Omental fat pad (tissue), 4 donors: Measurements from ENCODE around the gene ZDHHC4. TPM values are rescaled to one million over a fixed set of nuclear protein-coding genes. Genes with fewer than 3 reads are reported as not detected.
A peak's percentile ranks its signal among the peaks of the same experiment; 100 is the strongest.
"Not testable (repeated sequence)": the region's sequence is repeated elsewhere in the genome, so short reads cannot be mapped to it uniquely, and the experiment has no call there.

Source experiments
- ATAC-seq: fragments of 150-250 bp; one replicate; pipeline ENCODE4 v1.9.1; 2016; ENCODE audit warnings: mild to moderate bottlenecking, moderate library complexity; ENCODE audit not compliant: low FRiP score
- DNase-seq: peaks from one replicate; pipeline ENCODE4 v3.0.0-alpha.2; 2019; ENCODE audit warnings: low spot score
- CTCF ChIP-seq, 3 donors: fragments of 450-650 bp; IDR thresholded peaks; one replicate each; pipeline ENCODE4 v1.5.1; 2016 to 2017; ENCODE audit warnings: antibody characterized with exemption in 3 of 3, mild to moderate bottlenecking in 3 of 3, moderate library complexity in 2 of 3
- total RNA-seq, 4 donors: library from RNA; depleted of rRNA; stranded (reverse); fragments of >200 nt; gene quantifications; one replicate each; pipeline ENCODE4 v1.1.0, GENCODE V29; 2016

The ZDHHC4 gene
- total RNA-seq, 4 donors from 2014 or later, result 30.6 to 52.3 (median 42.3) TPM

GRCh38 chr7:6630007-6630849, 53.0 kb downstream of the ZDHHC4 start:
- no peak for DNase-seq
- no peak for TF ChIP-seq CTCF (IDR thresholded peaks at IDR 0.05)
- ATAC-seq, result no peak

GRCh38 chr7:6631605-6632004, 54.4 kb downstream of the ZDHHC4 start:
- no peak for TF ChIP-seq CTCF (IDR thresholded peaks at IDR 0.05)
- ATAC-seq (no peak), DNase-seq (no peak)

DNA sequence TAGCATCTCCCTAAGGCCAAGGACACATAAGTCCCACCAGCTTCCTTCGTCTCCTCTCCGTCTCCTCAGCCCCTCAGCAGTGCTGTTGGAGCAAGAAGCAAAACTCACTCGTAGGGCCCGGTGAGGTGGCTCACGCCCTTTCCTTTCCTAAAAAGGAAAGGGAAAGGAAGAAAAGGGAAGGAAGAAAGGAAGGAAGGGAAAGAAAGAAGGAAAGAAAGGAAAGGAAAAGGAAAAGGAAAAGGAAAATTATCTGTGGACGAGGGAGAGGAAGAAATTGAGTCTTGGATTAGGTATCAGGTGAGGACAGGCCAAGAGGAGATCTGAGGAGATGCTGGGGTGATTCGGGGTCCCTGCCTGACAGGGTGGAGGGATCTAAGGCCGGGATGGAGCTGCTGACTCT, 56.8 kb downstream of the ZDHHC4 start:
- no peak for DNase-seq
- TF ChIP-seq CTCF (IDR thresholded peaks at IDR 0.05), result no peak
- no peak for ATAC-seq

DNA sequence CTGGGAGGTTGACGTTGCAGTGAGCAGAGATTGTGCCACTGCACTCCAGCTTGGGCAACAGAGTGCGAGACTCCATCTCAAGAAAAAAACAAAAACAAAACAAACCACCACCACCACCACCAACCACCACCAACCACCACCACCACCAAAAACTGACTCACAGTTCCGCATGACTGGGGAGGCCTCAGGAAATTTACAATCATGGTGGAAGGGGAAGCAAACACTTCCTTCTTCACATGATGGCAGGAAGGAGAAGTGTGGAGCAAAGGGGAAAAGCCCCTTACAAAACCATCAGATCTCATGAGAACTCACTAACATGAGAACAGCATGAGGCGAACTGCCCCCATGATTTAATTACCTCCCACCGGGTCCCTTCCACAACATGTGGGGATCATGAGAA, 57.7 kb downstream of the ZDHHC4 start:
- DNase-seq, ATAC-seq: not testable (repeated sequence)

GRCh38 chr7:6636741-6637543, 59.7 kb downstream of the ZDHHC4 start, which contains the start of gene ZNF316:
Gene ZNF316 (plus strand): TSS chr7:6637318. CDS start chr7:6642410, 5,092 bp downstream.
- no peak for DNase-seq
- TF ChIP-seq CTCF (IDR thresholded peaks at IDR 0.05), result no peak
- peak; percentile 81 for ATAC-seq

DNA sequence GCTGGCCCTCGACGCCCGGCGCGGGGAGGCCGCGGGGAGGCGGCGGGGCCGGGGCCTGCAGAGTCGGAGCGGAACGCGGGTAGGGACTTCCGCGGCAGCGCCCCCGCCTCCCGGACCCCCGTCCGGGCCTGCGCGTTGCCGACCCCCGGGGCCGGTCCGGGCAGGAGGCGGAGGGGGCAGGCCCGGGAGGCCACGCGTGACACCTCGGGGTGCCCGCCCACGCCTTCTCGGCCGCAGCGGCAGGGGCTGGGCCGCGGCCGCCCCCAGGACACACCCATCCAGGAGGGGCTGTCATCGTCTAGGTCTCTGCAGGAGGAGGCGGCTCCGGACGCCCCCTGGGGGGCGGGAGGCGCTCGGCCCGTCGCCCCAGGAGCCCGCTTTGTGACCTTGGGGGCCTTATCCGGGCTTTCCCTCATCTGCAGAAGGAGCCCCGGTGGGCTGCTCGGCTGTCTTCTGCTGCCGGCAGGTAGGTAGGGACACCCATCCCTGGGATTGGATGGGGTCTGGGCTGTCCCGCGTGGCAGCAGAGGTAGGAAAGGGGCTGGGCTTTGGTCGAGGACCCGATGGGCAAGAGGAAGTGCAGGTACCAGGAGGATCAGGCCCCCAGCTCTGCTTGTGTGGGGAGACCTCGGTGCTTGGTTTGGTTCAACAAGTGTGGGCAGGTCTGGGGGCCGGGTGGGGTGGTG, 60.4 kb downstream of the ZDHHC4 start:
- ATAC-seq (peak; percentile 46), DNase-seq (no peak)
- no peak for TF ChIP-seq CTCF (IDR thresholded peaks at IDR 0.05)

Other genes with a start within 250 kb of the ZDHHC4 start
- 10 to 100 TPM in 3 of 4 donors, 1 to 10 TPM in 1; 9.9 to 18.0 (median 14.2) TPM for gene FAM220A, start 228.5 kb upstream of the ZDHHC4 start, total RNA-seq
- gene RAC1, start 202.9 kb upstream of the ZDHHC4 start, total RNA-seq, result 100 to 1,000 TPM in 3 of 4 donors, 10 to 100 TPM in 1; 87.5 to 142 (median 116) TPM
- 10 to 100 TPM; 10.7 to 25.9 (median 16.3) TPM for gene DAGLB, start 129.5 kb upstream of the ZDHHC4 start, total RNA-seq
- gene KDELR2, start 93.3 kb upstream of the ZDHHC4 start, total RNA-seq, result 100 to 1,000 TPM in 2 of 4 donors, 10 to 100 TPM in 2; 86.9 to 120 (median 94.0) TPM
- gene GRID2IP, start 26.0 kb upstream of the ZDHHC4 start, total RNA-seq, result not detected
- gene INTS15, start 12.6 kb downstream of the ZDHHC4 start, total RNA-seq, result 10 to 100 TPM; 20.2 to 45.1 (median 24.1) TPM
- 1 to 10 TPM; 4.1 to 5.6 (median 4.7) TPM for gene ZNF853, start 38.2 kb downstream of the ZDHHC4 start, total RNA-seq
- gene ZNF316, start 59.9 kb downstream of the ZDHHC4 start, total RNA-seq, result 10 to 100 TPM; 14.4 to 27.5 (median 18.8) TPM
- 10 to 100 TPM; 11.1 to 27.6 (median 16.1) TPM for gene ZNF12, start 129.5 kb downstream of the ZDHHC4 start, total RNA-seq
- under 1 TPM in 1 of 4 donors, not detected in 3; 0.93 TPM for gene RSPH10B2, start 176.6 kb downstream of the ZDHHC4 start, total RNA-seq
- 10 to 100 TPM; 25.7 to 59.9 (median 28.2) TPM for gene CCZ1B, start 248.8 kb downstream of the ZDHHC4 start, total RNA-seq